HFF-Myc (cell line): ENCODE data around the gene F2RL1.
"Not testable (repeated sequence)": the region's sequence is repeated elsewhere in the genome, so short reads cannot be mapped to it uniquely, and the experiment has no call there.

ENCODE experiments used
- DNase-seq: peaks from one replicate; pipeline ENCODE4 v3.0.0-alpha.2; 2011; ENCODE audit warnings: low read depth; ENCODE audit errors: extremely low read depth
- H3K4me3 ChIP-seq: replicated peaks from 2 replicates; pipeline ENCODE4 v1.5.1; 2011; ENCODE audit warnings: low read depth, mild to moderate bottlenecking, control low read depth, low read length
- TF ChIP-seq, protein P1 (sequence below): IDR thresholded peaks from 2 replicates; pipeline ENCODE4 v1.5.1; 2012; ENCODE audit warnings: mild to moderate bottlenecking, low read depth, low read length, control low read depth; ENCODE audit errors: missing control alignments

The F2RL1 gene, protein sequence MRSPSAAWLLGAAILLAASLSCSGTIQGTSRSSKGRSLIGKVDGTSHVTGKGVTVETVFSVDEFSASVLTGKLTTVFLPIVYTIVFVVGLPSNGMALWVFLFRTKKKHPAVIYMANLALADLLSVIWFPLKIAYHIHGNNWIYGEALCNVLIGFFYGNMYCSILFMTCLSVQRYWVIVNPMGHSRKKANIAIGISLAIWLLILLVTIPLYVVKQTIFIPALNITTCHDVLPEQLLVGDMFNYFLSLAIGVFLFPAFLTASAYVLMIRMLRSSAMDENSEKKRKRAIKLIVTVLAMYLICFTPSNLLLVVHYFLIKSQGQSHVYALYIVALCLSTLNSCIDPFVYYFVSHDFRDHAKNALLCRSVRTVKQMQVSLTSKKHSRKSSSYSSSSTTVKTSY

DNA sequence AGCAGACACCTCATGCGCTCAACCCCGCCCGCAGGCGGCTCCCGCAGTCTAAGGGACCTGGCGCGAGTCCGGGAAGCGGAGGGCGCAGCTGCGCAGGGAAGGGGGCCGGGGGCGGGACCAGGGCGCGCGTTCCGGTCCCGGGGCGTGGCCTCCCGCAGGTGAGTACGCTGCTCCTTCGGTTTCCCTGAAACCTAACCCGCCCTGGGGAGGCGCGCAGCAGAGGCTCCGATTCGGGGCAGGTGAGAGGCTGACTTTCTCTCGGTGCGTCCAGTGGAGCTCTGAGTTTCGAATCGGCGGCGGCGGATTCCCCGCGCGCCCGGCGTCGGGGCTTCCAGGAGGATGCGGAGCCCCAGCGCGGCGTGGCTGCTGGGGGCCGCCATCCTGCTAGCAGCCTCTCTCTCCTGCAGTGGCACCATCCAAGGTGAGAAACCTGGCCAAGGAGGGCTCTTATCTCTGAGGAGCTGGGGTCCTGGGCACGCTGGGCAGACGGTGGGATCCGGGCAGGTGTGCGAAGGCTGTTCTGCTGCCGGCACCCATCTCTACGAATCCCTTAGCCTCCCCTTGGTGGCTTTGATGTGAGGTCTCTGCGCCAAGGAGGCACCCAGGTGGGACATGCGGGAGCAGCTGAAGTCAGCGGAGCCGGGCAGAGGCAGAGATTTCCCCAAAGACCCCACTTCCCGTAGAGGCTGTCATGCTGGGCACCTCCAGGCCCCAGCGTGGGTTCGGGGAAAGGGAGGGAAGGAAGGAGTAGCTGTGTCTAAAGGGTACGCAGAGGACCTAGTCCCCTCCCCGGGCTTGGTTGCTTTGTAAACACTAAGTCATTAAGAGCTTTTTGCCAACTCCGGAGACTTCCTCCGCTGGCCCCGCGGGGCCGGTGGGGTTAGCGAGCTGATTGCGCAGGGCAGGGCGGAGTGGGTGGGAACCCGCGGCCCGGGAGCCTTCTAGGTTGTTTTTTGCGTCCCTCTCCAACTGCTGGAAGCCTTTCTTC lies at the start of gene F2RL1:
F2RL1 (plus strand) TSS at position 187 of the 988 bp plus-strand sequence; CDS start at position 340, 153 bp downstream.
- no peak for DNase-seq
- TF ChIP-seq, protein P1, sequence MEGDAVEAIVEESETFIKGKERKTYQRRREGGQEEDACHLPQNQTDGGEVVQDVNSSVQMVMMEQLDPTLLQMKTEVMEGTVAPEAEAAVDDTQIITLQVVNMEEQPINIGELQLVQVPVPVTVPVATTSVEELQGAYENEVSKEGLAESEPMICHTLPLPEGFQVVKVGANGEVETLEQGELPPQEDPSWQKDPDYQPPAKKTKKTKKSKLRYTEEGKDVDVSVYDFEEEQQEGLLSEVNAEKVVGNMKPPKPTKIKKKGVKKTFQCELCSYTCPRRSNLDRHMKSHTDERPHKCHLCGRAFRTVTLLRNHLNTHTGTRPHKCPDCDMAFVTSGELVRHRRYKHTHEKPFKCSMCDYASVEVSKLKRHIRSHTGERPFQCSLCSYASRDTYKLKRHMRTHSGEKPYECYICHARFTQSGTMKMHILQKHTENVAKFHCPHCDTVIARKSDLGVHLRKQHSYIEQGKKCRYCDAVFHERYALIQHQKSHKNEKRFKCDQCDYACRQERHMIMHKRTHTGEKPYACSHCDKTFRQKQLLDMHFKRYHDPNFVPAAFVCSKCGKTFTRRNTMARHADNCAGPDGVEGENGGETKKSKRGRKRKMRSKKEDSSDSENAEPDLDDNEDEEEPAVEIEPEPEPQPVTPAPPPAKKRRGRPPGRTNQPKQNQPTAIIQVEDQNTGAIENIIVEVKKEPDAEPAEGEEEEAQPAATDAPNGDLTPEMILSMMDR = no peak
- peak within 1 kb of the TSS; percentile 86 for H3K4me3 ChIP-seq

DNA sequence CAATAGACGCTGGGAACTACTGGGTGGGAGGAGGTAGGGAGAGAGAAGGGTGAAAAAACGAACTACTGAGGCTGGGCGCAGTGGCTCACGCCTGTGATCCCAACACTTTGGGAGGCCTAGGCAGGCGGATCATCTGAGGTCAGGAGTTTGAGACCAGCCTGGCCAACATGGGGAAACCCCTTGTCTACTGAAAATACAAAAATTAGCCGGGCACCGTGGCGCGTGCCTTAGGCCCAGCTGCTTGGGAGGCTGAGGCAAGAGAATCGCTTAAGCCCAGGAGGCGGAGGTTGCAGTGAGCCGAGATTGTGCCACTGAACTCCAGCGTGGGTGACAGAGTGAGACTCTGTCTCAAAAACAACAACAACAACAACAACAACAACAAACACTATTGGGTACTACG lies 47.8 kb upstream of the F2RL1 start:
- DNase-seq, H3K4me3 ChIP-seq: not testable (repeated sequence)

DNA sequence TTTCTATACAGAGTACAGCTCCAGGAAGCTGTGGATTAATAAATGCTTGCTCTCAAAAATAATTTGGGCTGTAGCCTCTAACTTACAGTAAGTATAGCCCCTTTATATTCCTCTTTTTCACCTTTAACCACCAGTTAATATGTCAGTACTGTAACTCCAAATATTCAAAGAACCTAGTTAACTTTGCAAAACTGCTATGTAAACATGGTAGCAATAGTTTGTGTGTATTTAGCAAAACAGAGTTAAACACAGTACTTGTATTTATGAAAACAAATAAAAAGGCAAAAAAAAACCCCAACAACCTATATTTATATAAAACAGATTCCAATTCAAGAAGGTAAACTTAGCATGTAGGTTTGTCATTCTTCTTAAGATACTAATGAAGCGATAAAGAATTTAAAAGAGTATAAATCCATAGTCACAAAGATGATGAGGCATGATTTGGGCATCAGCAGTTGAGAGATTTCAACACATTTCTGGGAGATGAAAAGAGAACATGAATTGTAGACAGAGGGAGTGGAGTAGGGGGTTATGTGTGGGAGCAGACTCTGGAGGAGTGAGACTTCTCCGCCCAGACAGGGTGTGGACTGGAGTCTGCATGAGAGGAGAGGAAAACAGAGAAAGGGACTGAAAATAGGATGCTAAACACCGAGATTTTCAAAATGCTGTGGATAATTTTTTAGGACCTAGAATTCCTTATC lies 47.0 kb upstream of the F2RL1 start:
- TF ChIP-seq, protein P1 = no peak
- H3K4me3 ChIP-seq = no peak overlapping the region
- DNase-seq = no peak

DNA sequence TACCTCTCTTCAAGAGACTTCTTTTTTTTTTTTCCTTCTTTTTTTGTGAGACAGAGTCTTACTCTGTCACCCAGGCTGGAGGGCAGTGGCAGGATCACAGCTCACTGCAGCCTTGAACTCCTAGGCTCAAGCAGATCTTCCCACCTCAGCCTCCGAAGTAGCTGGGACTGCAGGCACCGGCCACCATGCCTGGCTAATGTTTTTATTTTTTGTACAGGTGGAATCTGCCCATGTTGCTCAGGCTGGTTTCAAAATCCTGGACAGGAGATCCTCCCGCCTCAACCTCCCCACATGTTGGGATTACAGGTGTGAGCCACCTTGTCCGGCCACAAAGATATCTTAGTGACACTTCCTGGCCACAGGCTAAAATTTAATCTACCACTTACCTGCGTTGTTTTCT lies 42.9 kb upstream of the F2RL1 start:
- TF ChIP-seq, protein P1 = no peak
- no peak overlapping the region for H3K4me3 ChIP-seq
- no peak for DNase-seq

DNA sequence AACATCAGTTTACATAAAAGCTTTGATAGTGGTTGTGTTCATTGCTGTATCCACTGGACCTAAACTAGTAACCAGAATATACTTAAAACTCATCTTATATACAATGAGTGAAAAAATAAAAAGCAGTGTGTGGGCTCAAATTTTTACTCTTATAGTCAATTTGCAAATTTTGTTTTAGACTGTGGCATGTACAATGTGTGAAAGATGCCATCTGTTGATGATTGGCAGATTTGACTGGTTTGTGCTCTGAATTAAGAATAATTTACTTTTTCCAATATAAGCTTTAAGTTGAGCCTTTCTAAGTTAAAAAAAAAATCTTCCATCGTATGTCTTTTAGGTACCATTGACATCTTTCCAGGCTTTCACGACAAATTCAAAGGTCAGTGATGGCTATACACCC lies 42.4 kb upstream of the F2RL1 start:
- TF ChIP-seq, protein P1 = no peak
- H3K4me3 ChIP-seq = no peak overlapping the region

DNA sequence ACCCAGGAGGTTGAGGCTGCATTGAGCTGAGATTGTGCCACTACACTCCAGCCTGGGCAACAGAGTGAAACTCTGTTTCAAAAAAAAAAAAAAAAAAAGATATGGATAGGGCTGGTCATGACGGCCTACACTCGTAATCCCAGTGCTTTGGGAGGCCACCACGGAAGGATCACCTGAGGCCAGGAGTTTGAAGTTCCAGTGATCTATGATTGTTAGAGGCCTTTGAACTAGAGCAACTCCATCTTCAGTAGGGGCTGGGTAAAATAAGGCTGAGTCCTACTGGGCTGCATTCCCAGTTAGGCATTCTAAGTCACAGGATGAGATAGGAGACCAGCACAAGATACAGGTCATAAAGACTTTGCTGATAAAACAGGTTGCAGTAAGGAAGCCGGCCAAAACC lies 38.2 kb upstream of the F2RL1 start:
- H3K4me3 ChIP-seq, DNase-seq: not testable (repeated sequence)

More for the DNA sequence above, 42.4 kb upstream of the F2RL1 start:
- no peak for DNase-seq

DNA sequence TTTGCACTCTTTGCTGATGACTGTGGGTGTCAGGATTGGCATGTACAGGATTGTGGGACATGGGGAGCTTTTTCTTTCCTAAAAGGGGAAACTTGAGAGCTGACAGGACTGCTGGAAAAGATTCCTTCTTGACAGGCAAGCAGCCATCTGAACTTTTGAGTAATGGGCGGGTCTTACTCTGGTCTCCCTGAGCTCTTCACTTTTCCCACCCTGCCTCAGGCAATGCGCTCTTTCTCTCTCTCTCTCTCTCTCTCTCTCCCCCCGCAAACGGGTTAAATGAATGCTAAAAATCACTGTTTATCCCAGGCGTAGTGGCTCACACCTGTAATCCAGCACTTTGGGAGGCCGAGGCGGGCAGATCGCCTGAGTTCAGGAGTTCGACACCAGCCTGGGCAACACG lies 37.1 kb upstream of the F2RL1 start:
- H3K4me3 ChIP-seq = no peak overlapping the region
- DNase-seq = no peak
- TF ChIP-seq, protein P1 = no peak
